ENCODE measurements around the gene RASL10B.

DNA sequence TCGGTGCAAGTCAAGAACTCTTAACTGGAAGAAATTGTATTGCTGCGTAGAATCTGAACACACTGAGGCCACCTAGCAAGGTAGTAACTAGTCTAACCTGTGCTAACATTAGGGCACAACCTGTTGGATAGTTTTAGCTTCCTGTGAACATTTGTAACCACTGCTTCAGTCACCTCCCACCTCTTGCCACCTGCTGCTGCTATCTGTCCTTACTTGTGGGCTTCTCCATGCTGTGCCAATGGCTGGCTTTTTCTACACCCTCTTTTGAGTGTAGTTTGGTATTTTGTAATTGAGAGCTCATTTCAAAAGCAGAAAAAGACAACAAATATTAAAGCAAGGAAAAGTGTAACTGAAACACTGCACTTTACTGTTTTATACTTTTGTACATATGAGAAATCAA lies 7.7 kb upstream of the RASL10B start:
- TF ChIP-seq RAD21 (conservative IDR thresholded peaks at IDR 0.05) (no peak), SMC3 (conservative IDR thresholded peaks at IDR 0.05; ENCODE audit: poor library complexity) (no peak), CTCF (IDR thresholded peaks at IDR 0.05; ENCODE audit: poor library complexity, severe bottlenecking) (no peak), POLR2AphosphoS5 (IDR thresholded peaks at IDR 0.05) (no peak), TAF1 (IDR thresholded peaks at IDR 0.05; ENCODE audit: low read depth) (no peak), EZH2 (IDR thresholded peaks at IDR 0.05; ENCODE audit: borderline replicate concordance, insufficient read depth, low read length, poor library complexity, severe bottlenecking) (no peak)
- TF ChIP-seq, protein P1, sequence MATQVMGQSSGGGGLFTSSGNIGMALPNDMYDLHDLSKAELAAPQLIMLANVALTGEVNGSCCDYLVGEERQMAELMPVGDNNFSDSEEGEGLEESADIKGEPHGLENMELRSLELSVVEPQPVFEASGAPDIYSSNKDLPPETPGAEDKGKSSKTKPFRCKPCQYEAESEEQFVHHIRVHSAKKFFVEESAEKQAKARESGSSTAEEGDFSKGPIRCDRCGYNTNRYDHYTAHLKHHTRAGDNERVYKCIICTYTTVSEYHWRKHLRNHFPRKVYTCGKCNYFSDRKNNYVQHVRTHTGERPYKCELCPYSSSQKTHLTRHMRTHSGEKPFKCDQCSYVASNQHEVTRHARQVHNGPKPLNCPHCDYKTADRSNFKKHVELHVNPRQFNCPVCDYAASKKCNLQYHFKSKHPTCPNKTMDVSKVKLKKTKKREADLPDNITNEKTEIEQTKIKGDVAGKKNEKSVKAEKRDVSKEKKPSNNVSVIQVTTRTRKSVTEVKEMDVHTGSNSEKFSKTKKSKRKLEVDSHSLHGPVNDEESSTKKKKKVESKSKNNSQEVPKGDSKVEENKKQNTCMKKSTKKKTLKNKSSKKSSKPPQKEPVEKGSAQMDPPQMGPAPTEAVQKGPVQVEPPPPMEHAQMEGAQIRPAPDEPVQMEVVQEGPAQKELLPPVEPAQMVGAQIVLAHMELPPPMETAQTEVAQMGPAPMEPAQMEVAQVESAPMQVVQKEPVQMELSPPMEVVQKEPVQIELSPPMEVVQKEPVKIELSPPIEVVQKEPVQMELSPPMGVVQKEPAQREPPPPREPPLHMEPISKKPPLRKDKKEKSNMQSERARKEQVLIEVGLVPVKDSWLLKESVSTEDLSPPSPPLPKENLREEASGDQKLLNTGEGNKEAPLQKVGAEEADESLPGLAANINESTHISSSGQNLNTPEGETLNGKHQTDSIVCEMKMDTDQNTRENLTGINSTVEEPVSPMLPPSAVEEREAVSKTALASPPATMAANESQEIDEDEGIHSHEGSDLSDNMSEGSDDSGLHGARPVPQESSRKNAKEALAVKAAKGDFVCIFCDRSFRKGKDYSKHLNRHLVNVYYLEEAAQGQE (IDR thresholded peaks at IDR 0.05; ENCODE audit: borderline replicate concordance) = no peak

Measured in neural cell (in vitro differentiated cells).